Stomach (tissue), 9 donors: ENCODE data around the gene RAB5B. TPM values are rescaled to one million over a fixed set of nuclear protein-coding genes. Genes with fewer than 3 reads are reported as not detected.
A peak's percentile ranks its signal among the peaks of the same experiment; 100 is the strongest.

ENCODE experiments used
- DNase-seq, 2 donors: peaks; one replicate each; pipeline versions ENCODE4 v3.0.0 to v3.0.0-alpha.2; 2013 to 2019
- H3K27ac ChIP-seq, 5 donors: fragments of 200-600 bp in 4 of 5; sonication (generic) in 4 of 5; one replicate each; pipeline ENCODE4 v1.5.1; 2013 to 2019; ENCODE audit warnings: mild to moderate bottlenecking in 1 of 5, moderate library complexity in 1 of 5
- H3K27me3 ChIP-seq, 3 donors: fragments of 200-600 bp; sonication (generic); one replicate each; pipeline ENCODE4 v1.5.1; 2017 to 2019; ENCODE audit warnings: mixed run types in 1 of 3
- H3K36me3 ChIP-seq, 4 donors: fragments of 200-600 bp; sonication (generic); 1 replicate in 3 of 4; 2 replicates in 1 of 4; pipeline ENCODE4 v1.5.1; 2016 to 2019
- H3K4me1 ChIP-seq, 4 donors: fragments of 200-600 bp; sonication (generic); one replicate each; pipeline ENCODE4 v1.5.1; 2016 to 2019
- H3K4me3 ChIP-seq, 4 donors: fragments of 200-600 bp; sonication (generic) in 3 of 4; one replicate each; pipeline ENCODE4 v1.5.1; 2016 to 2019; ENCODE audit warnings: mild to moderate bottlenecking in 1 of 4
- H3K9me3 ChIP-seq, 4 donors: fragments of 200-600 bp; sonication (generic); one replicate each; pipeline ENCODE4 v1.5.1; 2016 to 2019
- CTCF ChIP-seq, 7 experiments: fragments of 450-650 bp in 4 of 7; fragments of 200-600 bp in 3 of 7; sonication (generic) in 3 of 7; IDR thresholded peaks; one replicate each; pipeline ENCODE4 v1.5.1; 2016 to 2019; ENCODE audit warnings: antibody characterized with exemption in 7 of 7, control low read depth in 2 of 7, mild to moderate bottlenecking in 1 of 7
- EP300 ChIP-seq: sonication (generic); formaldehyde crosslinking; IDR thresholded peaks from one replicate; pipeline ENCODE4 v1.6.1; 2017; ENCODE audit warnings: antibody characterized with exemption
- POLR2A ChIP-seq, 4 donors: fragments of 450-650 bp; IDR thresholded peaks; one replicate each; pipeline ENCODE4 v1.6.1; 2016; ENCODE audit warnings: antibody characterized with exemption in 4 of 4, control low read depth in 2 of 4, mild to moderate bottlenecking in 1 of 4, moderate library complexity in 1 of 4
- POLR2AphosphoS5 ChIP-seq, 3 donors: sonication (generic); formaldehyde crosslinking; IDR thresholded peaks; one replicate each; pipeline ENCODE4 v1.6.1; 2016; ENCODE audit warnings: antibody characterized with exemption in 3 of 3
- WGBS, 5 donors: extraction: QIAGEN DNeasy Blood & Tissue Kit in 3 of 5; methylation state at CpG; one replicate each; pipeline versions ENCODE4 v1.1.5 to v1.1.7; 2013 to 2018; 5-methylcytosine and 5-hydroxymethylcytosine counted together
- intact Hi-C: fragments of 100-400 bp; cut with DNase I; formaldehyde crosslinking; loops from one replicate; pipeline ENCODE4 v1.15.1; 2023; ENCODE audit warnings: low total_unique reads
- polyA plus RNA-seq, 3 donors: library from polyadenylated mRNA; stranded (reverse); fragments of 200-250 nt; gene quantifications; one replicate each; pipeline ENCODE4 v1.2.3, GENCODE V29; 2013
- total RNA-seq, 5 donors: library from RNA; depleted of rRNA; stranded (reverse); fragments of >200 nt; gene quantifications; one replicate each; pipeline versions ENCODE4 v1.1.0 to v1.2.3, GENCODE V29; 2014 to 2016
- donor health status: healthy with polysubstance abuse.
- donor health status: Bipolar disorder and iron deficiency.
- donor health status: healthy.

Gene RAB5B
- total and polyA plus RNA-seq, 8 donors = 17.1 to 100 (median 74.3) TPM

GRCh38 chr12:55933169-55933798 is 40.6 kb upstream of the RAB5B start:
- peaks cover 0 to 20% (median 14%) of the 10 kb centered on the region in 4 donors for H3K36me3 ChIP-seq
- H3K4me3 ChIP-seq = peak overlapping the region in 3 of 4 donors; percentile 65 to 76 (median 69)
- no peak for TF ChIP-seq CTCF (IDR thresholded peaks at IDR 0.05)
- no peak for TF ChIP-seq EP300
- no peak for TF ChIP-seq POLR2A (IDR thresholded peaks at IDR 0.05)
- no peak for TF ChIP-seq POLR2AphosphoS5 (IDR thresholded peaks at IDR 0.05)
- WGBS, 5 donors = 61 to 77% (median 73%) methylated on average over 6 to 7 of the region's 7 CpGs
- intact Hi-C loops = no loop called here
- H3K9me3 ChIP-seq = no peaks in the 10 kb centered on the region
- no peaks in the 10 kb centered on the region for H3K27me3 ChIP-seq
- peaks cover 32 to 62% (median 48%) of the 10 kb centered on the region in 4 donors for H3K4me1 ChIP-seq
- peak in 1 of 2 donors; percentile 35 for DNase-seq
- peak overlapping the region in 4 of 5 donors; percentile 32 to 99 (median 96) for H3K27ac ChIP-seq

- no peak for DNase-seq
- Histone ChIP-seq H3K27ac (peak overlapping the region in 1 of 5 donors; percentile 96), H3K4me1 (peaks cover 24 to 54% (median 40%) of the 10 kb centered on the region in 4 donors), H3K9me3 (no peaks in the 10 kb centered on the region), H3K4me3 (no peak overlapping the region), H3K36me3 (peaks cover 0 to 24% (median 22%) of the 10 kb centered on the region in 4 donors), H3K27me3 (no peaks in the 10 kb centered on the region)
- WGBS, 5 donors = 94 to 97% (median 95%) methylated on average over 1 of the region's 1 CpG
- intact Hi-C loops = no loop called here
- TF ChIP-seq POLR2AphosphoS5 (IDR thresholded peaks at IDR 0.05) (no peak), POLR2A (IDR thresholded peaks at IDR 0.05) (no peak), EP300 (no peak), CTCF (IDR thresholded peaks at IDR 0.05) (no peak)
Measured at GRCh38 chr12:55933799-55934742, 39.8 kb upstream of the RAB5B start.

GRCh38 chr12:55934773-55935172 is 39.1 kb upstream of the RAB5B start:
- intact Hi-C loops = loop anchor here (5.0 kb wide), 1 partner anchor 192 kb away; the partner anchor contains the start of gene GDF11
- H3K27ac ChIP-seq = no peak overlapping the region
- peaks cover 0 to 27% (median 26%) of the 10 kb centered on the region in 4 donors for H3K36me3 ChIP-seq
- no peak overlapping the region for H3K4me3 ChIP-seq
- DNase-seq = no peak
- no peaks in the 10 kb centered on the region for H3K9me3 ChIP-seq
- TF ChIP-seq EP300 (no peak), CTCF (IDR thresholded peaks at IDR 0.05) (no peak), POLR2AphosphoS5 (IDR thresholded peaks at IDR 0.05) (no peak), POLR2A (IDR thresholded peaks at IDR 0.05) (no peak)
- H3K27me3 ChIP-seq = no peaks in the 10 kb centered on the region
- 86 to 100% (median 94%) methylated on average over 1 of the region's 1 CpG for whole genome bisulfite sequencing, 5 donors
- peaks cover 24 to 53% (median 35%) of the 10 kb centered on the region in 4 donors for H3K4me1 ChIP-seq

GRCh38 chr12:55935738-55936151 is 38.1 kb upstream of the RAB5B start:
- Histone ChIP-seq H3K36me3 (peaks cover 2 to 28% (median 28%) of the 10 kb centered on the region in 4 donors), H3K4me1 (peaks cover 26 to 53% (median 34%) of the 10 kb centered on the region in 4 donors), H3K27ac (peak overlapping the region; percentile 36 to 78 (median 48)), H3K27me3 (no peaks in the 10 kb centered on the region), H3K9me3 (no peaks in the 10 kb centered on the region), H3K4me3 (peak overlapping the region in 2 of 4 donors; percentile 15 to 29)
- intact Hi-C loops = loop anchor here (5.0 kb wide), 1 partner anchor 193 kb away; the partner anchor contains the start of gene GDF11
- DNase-seq = peak in 1 of 2 donors; percentile 56
- WGBS, 5 donors = 58 to 65% (median 59%) methylated on average over 26 of the region's 26 CpGs
- TF ChIP-seq CTCF (IDR thresholded peaks at IDR 0.05) (no peak), POLR2AphosphoS5 (IDR thresholded peaks at IDR 0.05) (no peak), POLR2A (IDR thresholded peaks at IDR 0.05) (no peak), EP300 (no peak)
